DMS 273 treated with DMSO at 0.1 percent for 48 hours (cell line): ENCODE data around the gene ABCA7.

ENCODE experiments used
- DNase-seq: peaks from one replicate; lab custom pipeline; 2025; lab: John Stamatoyannopoulos, UW

Gene ABCA7

DNA sequence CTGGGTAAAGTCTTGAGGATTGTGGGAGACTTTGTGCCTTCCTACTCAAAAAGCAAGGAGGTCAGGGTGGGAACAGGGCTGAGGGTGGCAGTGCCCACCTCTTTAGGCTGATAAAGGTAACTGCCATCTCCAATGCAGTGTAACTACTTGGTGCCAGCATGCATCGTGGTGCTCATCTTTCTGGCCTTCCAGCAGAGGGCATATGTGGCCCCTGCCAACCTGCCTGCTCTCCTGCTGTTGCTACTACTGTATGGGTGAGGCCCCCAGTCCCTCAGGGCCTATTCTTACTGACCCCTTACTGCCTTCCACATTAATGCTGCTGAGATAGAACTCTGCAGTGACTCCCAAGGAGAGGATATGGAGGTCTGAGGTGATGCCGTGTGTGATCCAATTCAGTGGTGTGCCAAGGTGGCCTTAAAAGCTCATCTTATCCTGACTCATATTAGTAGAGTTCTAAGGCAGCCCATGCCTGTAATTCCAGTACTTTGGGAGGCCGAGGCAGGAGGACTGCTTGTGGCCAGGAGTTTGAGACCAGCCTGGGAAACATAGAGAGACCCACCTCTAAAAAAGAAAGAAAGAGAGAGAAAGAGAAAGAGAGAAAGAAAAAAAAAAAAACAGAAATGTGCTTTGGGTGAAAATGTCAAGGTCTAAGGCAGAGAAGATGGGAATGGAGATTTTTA, 17.4 kb downstream of the ABCA7 start:
- DNase-seq: peak; percentile 53

DNA sequence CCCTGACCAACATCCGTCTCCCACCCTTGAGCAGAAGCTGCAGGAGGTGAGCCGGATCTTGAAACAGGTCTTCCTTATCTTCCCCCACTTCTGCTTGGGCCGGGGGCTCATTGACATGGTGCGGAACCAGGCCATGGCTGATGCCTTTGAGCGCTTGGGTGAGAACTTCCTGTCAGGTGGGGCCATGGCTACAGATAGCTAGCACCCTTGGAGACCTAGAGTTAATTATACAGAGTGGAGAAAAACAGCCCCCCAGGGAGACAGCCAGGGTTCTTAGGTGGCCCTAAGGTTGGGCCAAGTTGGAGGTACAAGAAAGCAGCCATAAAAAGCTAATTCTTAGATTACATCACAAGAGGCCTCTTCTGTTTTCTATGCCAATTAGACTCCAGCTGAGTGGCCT, 18.2 kb downstream of the ABCA7 start:
- no peak for DNase-seq

DNA sequence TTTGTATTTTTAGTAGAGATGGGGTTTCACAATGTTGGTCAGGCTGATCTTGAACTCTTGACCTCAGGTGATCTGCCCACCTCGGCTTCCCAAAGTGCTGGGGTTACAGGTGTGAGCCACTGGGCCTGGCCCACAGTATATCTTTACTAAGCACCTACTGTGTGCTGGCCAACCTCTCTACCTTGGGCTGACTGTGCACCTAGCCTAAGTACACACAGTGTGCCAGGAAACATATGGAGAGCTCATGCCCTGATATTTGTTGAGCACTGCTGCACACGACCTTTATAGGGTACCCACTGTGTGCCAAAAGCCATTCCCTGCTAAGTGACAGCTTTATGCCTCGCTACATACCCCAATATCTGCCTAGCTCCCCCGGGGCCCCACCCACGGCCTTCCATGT, 20.8 kb downstream of the ABCA7 start:
- no peak for DNase-seq

- no peak for DNase-seq
Observed at GRCh38 chr19:1061987-1062386, 22.1 kb downstream of the ABCA7 start.

DNA sequence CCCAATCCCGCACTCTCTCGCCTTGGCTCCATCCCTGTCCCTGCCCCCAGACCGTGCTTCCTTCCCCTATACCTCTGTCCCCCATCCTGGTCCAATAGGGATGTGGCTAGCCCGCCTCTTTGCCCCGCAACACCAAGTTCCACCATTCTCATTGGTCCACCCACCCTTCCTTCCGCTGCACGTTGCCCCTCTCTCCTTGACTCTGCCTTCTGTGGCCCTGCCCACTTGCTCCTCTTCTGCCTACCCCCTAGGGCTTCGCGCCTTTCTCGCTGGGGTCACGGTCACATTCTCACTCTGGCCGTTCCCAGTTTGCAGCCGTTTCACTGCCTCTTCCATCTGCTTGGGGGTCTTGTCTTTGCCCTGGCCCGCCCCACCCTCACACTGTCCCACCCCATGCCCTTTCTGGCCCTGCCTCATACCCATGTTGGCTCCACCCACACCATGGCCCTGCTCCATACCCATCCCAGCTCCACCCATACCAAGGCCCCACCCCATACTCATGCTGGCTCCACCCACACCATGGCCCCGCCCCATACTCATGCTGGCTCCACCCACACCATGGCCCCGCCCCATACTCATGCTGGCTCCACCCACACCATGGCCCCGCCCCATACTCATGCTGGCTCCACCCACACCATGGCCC, 22.6 kb downstream of the ABCA7 start:
- no peak for DNase-seq

- DNase-seq: no peak
Observed at GRCh38 chr19:1063030-1063908, 23.4 kb downstream of the ABCA7 start.

- no peak for DNase-seq
Observed at GRCh38 chr19:1063909-1064660, 24.2 kb downstream of the ABCA7 start.

DNA sequence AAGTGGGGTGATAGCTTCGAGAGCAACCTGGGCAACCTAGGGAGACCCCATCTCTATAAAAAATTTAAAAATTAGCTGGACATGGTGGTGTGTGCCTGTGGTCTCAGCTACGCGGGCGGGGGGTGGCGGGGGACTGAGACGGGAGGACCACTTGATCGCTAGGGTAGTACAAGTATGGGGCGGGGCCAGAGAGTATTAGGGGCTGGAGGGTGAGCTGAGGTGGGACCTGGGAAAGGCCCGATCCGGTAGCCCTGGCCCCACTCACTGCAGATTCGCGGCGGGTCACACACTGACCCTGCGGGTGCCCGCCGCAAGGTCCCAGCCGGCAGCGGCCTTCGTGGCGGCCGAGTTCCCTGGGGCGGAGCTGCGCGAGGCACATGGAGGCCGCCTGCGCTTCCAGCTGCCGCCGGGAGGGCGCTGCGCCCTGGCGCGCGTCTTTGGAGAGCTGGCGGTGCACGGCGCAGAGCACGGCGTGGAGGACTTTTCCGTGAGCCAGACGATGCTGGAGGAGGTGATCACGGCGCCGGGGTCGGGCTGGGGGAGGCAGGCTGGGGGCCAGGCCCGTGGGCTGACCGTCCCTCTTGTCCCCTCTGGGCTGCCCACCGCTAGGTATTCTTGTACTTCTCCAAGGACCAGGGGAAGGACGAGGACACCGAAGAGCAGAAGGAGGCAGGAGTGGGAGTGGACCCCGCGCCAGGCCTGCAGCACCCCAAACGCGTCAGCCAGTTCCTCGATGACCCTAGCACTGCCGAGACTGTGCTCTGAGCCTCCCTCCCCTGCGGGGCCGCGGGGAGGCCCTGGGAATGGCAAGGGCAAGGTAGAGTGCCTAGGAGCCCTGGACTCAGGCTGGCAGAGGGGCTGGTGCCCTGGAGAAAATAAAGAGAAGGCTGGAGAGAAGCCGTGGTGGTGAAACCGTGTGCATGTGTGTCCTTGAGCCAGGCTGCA, 25.0 kb downstream of the ABCA7 start:
- peak; percentile 36 for DNase-seq

DNA sequence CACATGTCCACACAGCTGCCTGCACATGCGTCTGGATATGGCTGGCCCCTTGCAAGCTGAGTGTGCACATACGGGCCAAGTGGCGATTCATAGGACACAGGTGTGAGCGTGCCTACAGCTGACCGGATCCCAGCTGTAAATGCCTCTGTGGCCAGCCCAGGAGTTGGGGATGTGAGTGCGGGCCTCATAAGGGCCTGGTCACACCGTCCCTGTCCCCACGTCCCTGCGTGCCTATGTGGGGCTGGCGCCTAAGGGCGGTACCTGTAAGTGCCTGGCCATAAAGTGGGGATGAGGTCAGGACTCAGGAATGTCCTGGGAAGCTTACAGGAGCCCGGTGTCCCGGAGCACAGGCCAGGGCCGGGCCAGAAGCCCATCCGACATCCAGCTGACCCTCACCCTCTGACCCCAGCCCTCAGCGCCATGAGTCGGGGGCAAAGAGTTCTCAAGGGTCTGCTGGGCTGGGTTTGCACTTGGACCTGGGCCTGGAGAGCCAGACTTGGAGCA, 25.8 kb downstream of the ABCA7 start:
- DNase-seq: no peak

DNA sequence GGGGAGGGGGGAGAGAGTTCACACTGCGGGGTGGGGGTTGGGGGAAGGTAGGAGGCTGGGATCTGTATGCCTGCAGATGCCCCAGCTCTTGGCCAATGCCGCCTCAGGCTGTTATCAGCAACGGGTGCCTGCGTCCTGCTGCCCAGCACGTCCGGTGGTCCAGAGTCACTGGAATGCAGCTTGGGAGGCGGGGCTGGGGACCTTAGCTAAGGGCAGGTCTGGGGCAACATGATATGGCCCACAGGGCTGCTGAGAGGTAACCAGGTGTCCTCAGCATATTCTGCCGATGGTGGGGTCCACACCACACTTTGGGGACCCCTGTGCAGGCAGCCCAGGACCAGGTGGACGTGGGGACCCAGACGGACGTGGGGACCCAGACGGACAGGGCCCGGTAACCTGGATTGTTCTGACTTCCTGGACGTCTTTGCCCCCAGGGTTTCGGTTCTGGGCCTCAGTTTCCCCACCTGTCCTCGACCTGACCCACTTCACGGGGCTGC, 26.4 kb downstream of the ABCA7 start:
- no peak for DNase-seq

DNA sequence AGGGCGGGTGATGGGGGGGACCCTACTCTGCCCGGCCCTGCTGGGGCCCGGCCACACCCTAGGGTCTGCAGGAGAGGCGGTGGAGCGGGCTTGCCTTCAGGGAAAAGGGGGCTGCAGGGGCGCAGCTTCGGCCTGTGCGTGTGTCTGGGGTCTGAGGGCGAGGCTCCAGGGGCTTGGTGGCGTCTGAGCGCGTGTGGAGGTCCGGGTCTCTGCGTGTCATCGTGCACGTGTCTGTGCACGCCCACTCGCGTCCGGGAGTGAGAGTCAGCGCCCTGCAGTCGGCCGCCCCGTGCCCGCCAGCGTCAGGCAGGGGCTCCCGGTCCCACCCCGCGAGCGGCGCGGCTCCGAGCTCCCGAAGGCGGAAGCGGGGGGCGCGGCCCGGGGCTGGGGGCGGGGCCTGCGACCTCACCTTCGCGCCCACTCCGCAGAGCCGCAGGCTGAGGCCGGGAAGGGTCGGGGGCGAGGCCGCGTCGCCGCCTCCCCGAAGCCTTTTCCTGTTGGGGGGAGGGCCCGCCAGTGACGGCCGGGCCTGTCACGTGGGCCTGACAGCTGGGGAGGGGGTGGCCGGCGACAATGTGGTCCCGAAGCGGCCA, 26.9 kb downstream of the ABCA7 start, which contains the start of gene ARHGAP45:
Gene ARHGAP45 (plus strand): TSS at position 420 of the 593 bp plus-strand sequence. CDS start 239 bp downstream, outside the sequence.
- DNase-seq: no peak

GRCh38 chr19:1067341-1067957, 27.5 kb downstream of the ABCA7 start:
- no peak for DNase-seq

DNA sequence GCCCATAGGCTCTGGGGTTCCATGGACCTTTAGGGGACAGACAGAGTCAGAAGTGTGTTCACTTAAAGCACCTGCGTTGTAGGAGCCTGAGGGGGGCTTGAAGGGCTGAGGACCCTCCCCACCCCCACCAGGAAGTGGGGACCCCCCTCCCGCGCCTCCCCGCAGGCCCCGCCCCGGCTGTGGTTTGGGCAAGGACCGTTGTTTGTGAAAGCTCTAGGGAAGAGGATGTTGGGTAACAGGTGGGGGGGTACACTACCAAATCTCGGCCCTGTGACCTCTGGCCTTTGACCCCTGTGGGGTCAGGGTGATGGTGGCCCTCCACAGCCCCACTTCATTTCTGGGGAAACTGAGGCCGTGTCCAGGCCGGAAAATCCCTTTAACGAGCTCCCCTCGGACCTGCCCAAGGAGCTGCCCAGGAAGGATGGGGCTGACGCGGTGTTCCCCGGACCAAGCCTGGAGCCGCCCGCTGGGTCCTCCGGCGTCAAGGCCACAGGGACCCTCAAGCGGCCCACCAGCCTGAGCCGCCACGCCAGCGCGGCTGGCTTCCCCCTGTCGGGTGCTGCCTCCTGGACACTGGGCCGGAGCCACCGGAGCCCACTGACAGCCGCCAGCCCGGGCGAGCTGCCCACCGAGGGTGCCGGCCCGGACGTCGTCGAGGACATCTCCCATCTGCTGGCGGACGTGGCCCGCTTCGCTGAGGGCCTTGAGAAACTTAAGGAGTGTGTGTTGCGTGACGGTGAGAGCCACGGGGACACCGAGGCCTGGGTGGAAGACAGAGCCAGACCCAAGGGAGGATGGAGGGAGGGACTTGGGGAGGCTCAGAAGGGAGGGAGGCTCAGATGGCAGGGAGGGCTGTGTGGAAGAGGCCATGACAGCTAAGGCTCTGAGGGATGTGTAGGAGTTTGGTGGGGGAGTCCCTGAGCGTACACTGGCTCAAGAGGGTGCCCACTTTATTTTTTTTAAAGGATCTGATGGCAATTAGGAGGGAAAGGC, 28.4 kb downstream of the ABCA7 start:
- DNase-seq: no peak

- no peak for DNase-seq
Observed at GRCh38 chr19:1069009-1069779, 29.3 kb downstream of the ABCA7 start.

DNA sequence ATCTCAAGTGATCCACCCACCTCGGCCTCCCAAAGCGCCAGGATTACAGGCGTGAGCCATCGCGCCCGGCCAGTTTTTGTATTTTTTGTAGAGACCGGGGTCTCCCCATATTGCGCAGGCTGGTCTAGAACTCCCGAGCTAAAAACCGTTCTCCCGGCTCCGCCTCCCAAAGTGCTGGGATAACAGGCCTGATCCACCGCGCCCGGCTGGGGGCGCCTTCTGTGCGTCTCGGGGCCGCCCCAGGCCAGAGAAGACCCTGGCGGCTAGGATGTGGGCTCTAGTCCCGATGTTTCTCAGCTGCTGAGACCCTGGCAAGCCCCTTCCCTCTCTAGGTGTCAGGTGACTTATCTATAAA, 30.6 kb downstream of the ABCA7 start:
- no peak for DNase-seq

DNA sequence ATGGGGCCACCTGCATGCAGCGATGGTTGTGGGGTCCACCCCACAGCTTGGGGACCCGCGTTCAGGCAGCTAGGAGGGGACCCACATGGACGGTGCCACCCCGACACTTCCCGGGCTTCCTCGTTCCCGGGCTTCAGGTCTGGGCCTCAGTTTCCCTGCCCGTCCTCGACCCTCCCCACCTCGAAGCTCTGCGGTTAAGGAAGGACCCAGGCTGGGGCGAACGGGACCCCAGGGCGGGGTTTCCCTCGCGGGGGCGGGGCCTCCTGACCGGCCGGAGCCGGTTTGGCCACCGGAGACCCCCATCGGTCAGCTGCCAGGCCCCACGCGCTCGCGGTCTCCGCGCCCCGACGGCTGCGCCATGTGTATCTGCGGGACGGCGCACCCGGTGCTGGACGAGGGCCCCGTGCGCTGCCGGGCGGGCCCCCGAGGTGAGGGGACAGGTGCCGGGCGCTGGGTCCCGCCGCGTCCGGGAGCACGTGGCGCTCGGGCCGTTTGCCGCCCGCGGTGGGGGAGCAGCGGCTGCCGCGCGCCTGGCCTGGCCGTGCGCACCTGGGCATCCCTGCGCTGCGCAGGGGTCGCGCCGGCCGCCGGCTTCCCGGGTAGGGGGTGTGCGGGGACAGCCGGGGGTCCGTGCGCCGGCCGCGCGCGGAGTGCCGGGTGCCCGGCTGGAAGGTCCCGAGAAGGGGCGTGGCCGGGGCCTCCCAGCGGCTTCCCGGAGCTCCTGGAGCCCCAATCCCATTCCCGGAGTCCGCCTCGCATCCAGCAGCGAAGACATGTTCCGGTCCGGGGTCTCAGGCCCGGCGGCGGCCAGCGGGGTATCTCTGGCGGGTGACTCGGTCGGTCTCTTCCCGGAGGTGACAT, 31.3 kb downstream of the ABCA7 start:
- no peak for DNase-seq
